OCI-LY7 (cell line): ENCODE measurements around the gene BCAR1.

Source experiments
- EZH2phosphoT487 ChIP-seq: fragments of 200-600 bp; sonication (generic); IDR thresholded peaks from 2 replicates; pipeline ENCODE4 v1.6.1; 2018; ENCODE audit warnings: low read depth, borderline replicate concordance, mild to moderate bottlenecking, mixed run types, antibody characterized with exemption, low read length, moderate library complexity, mixed read lengths
- TF ChIP-seq, protein P1 (sequence below): fragments of 200-600 bp; sonication (generic); conservative IDR thresholded peaks from 2 replicates; pipeline ENCODE4 v1.5.1; 2014; ENCODE audit warnings: mild to moderate bottlenecking, antibody characterized with exemption, low read length, moderate library complexity, mixed read lengths

DNA sequence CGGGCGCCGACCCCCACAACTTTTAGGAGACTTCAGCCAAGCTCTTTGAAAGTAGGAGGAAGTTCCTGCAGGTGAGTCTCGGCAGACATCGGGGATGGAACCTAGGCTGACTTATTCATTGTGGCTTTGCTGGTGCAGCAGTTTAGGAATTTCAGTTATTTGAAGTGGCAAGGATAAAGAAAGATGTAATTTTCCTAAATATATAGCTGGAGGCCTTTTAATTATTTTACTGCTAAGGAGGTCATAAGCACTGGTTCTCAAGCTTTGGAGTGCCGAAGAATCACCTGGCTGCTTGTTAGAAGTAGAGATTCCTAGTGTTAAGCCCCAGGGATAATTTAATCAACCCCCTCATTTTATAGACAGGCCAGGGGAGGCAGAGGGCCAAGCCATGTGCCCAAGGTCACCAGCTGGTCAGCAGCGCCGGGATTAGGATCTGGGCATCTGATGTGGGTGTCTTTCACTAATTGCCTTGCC lies 28.9 kb upstream of the BCAR1 start:
- TF ChIP-seq, protein P1, sequence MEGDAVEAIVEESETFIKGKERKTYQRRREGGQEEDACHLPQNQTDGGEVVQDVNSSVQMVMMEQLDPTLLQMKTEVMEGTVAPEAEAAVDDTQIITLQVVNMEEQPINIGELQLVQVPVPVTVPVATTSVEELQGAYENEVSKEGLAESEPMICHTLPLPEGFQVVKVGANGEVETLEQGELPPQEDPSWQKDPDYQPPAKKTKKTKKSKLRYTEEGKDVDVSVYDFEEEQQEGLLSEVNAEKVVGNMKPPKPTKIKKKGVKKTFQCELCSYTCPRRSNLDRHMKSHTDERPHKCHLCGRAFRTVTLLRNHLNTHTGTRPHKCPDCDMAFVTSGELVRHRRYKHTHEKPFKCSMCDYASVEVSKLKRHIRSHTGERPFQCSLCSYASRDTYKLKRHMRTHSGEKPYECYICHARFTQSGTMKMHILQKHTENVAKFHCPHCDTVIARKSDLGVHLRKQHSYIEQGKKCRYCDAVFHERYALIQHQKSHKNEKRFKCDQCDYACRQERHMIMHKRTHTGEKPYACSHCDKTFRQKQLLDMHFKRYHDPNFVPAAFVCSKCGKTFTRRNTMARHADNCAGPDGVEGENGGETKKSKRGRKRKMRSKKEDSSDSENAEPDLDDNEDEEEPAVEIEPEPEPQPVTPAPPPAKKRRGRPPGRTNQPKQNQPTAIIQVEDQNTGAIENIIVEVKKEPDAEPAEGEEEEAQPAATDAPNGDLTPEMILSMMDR, result no peak
- no peak for TF ChIP-seq EZH2phosphoT487
